HepG2 (cell line): Measurements from ENCODE around the gene SLC25A22. TPM values are rescaled to one million over a fixed set of nuclear protein-coding genes. Genes with fewer than 3 reads are reported as not detected.
A peak's percentile ranks its signal among the peaks of the same experiment; 100 is the strongest.

Experiments
- EP300 ChIP-seq, 3 experiments: sonication (generic) in 1 of 3; formaldehyde crosslinking in 1 of 3; IDR thresholded peaks; 2 replicates each; pipeline versions ENCODE4 v1.5.1 to v1.6.1; 2011 to 2020; ENCODE audit warnings: low read depth in 2 of 3, low read length in 2 of 3, borderline replicate concordance in 1 of 3, improper control_type of control experiment in 1 of 3, mild to moderate bottlenecking in 1 of 3, missing genetic modification reagents in 1 of 3, moderate library complexity in 1 of 3
- FOXK1 ChIP-seq: sonication (generic); formaldehyde crosslinking; IDR thresholded peaks from 2 replicates; pipeline ENCODE4 v1.4.0; 2020; ENCODE audit warnings: low read depth, missing genetic modification reagents, borderline replicate concordance
- KDM6A ChIP-seq: IDR thresholded peaks from 2 replicates; pipeline ENCODE4 v1.6.1; 2016; ENCODE audit warnings: low read depth
- KLF12 ChIP-seq: sonication (generic); formaldehyde crosslinking; IDR thresholded peaks from 2 replicates; pipeline ENCODE4 v1.4.0; 2020; ENCODE audit warnings: missing genetic modification reagents, borderline replicate concordance
- MIXL1 ChIP-seq: IDR thresholded peaks from 2 replicates; pipeline ENCODE4 v1.6.1; 2016
- PCBP1 ChIP-seq: fragments of 200-400 bp; formaldehyde crosslinking; IDR thresholded peaks from 2 replicates; pipeline ENCODE4 v1.6.1; 2017; ENCODE audit warnings: mild to moderate bottlenecking, low read depth, low read length, borderline replicate concordance
- SCMH1 ChIP-seq: sonication (generic); formaldehyde crosslinking; IDR thresholded peaks from 2 replicates; pipeline ENCODE4 v1.9.0; 2021; ENCODE audit warnings: missing genetic modification reagents, mild to moderate bottlenecking, borderline replicate concordance
- SMAD3 ChIP-seq: sonication (generic); formaldehyde crosslinking; IDR thresholded peaks from 2 replicates; pipeline ENCODE4 v1.4.0; 2020; ENCODE audit warnings: missing genetic modification reagents
- SRSF4 ChIP-seq: fragments of 200-400 bp; formaldehyde crosslinking; IDR thresholded peaks from one replicate; pipeline ENCODE4 v1.6.1; 2018; ENCODE audit warnings: mild to moderate bottlenecking, low read depth, low read length, moderate library complexity; ENCODE audit not compliant: poor library complexity, severe bottlenecking
- TCF7 ChIP-seq: sonication (generic); IDR thresholded peaks from 2 replicates; pipeline ENCODE4 v1.6.1; 2016; ENCODE audit warnings: antibody characterized with exemption, low read depth
- TGIF2 ChIP-seq: IDR thresholded peaks from 2 replicates; pipeline ENCODE4 v1.6.1; 2016; ENCODE audit warnings: control low read depth, missing compliant biosample characterization
- ZBTB3 ChIP-seq: sonication (generic); formaldehyde crosslinking; IDR thresholded peaks from 2 replicates; pipeline ENCODE4 v1.4.0; 2020; ENCODE audit warnings: low read depth, mild to moderate bottlenecking, moderate library complexity, missing genetic modification reagents, borderline replicate concordance
- ZFP36L1 ChIP-seq: sonication (generic); formaldehyde crosslinking; IDR thresholded peaks from 2 replicates; pipeline ENCODE4 v1.8.0; 2022; ENCODE audit warnings: mild to moderate bottlenecking, missing genetic modification reagents, moderate library complexity
- ZFP41 ChIP-seq: sonication (generic); formaldehyde crosslinking; IDR thresholded peaks from 2 replicates; pipeline ENCODE4 v1.4.0; 2020; ENCODE audit warnings: mild to moderate bottlenecking, missing genetic modification reagents, borderline replicate concordance
- ZNF136 ChIP-seq: sonication (generic); formaldehyde crosslinking; IDR thresholded peaks from 2 replicates; pipeline ENCODE4 v1.8.1; 2022; ENCODE audit warnings: low read depth, mild to moderate bottlenecking, moderate library complexity, missing genetic modification reagents
- ZNF263 ChIP-seq: sonication (generic); formaldehyde crosslinking; IDR thresholded peaks from 2 replicates; pipeline ENCODE4 v1.4.0; 2020; ENCODE audit warnings: missing genetic modification reagents
- ZNF317 ChIP-seq: sonication (generic); formaldehyde crosslinking; IDR thresholded peaks from 2 replicates; pipeline ENCODE4 v1.5.0; 2020; ENCODE audit warnings: mild to moderate bottlenecking, missing genetic modification reagents
- ZNF441 ChIP-seq: sonication (generic); formaldehyde crosslinking; IDR thresholded peaks from 2 replicates; pipeline ENCODE4 v1.7.0; 2021; ENCODE audit warnings: missing genetic modification reagents, borderline replicate concordance
- ZNF839 ChIP-seq: sonication (generic); formaldehyde crosslinking; IDR thresholded peaks from 2 replicates; pipeline ENCODE4 v1.4.0; 2020; ENCODE audit warnings: missing genetic modification reagents, mild to moderate bottlenecking, borderline replicate concordance
- polyA plus RNA-seq, 8 experiments: library from polyadenylated mRNA; depleted of rRNA in 3 of 8; stranded (reverse) in 7 of 8; unstranded in 1 of 8; fragments of >200 nt; fragmentation: Illumina TruSeq in 4 of 8; extraction: Trizol in 4 of 8; gene quantifications; 2 replicates each; pipeline versions ENCODE4 v1.2.1 to v1.2.3, GENCODE V29; 2011 to 2016; ENCODE audit warnings: low read depth in 4 of 8, missing spikeins in 1 of 8, mixed read lengths in 1 of 8; ENCODE audit not compliant: insufficient read depth in 1 of 8
- total RNA-seq, 5 experiments: library from RNA; depleted of rRNA; stranded (reverse); fragments of >200 nt; fragmentation: Illumina TruSeq; extraction: Trizol; gene quantifications; 2 replicates each; pipeline ENCODE4 v1.2.3, GENCODE V29; 2016; ENCODE audit warnings: low read depth in 1 of 5
- TF ChIP-seq, protein P1 (sequence below): sonication (generic); formaldehyde crosslinking; IDR thresholded peaks from 2 replicates; pipeline ENCODE4 v1.4.0; 2020; ENCODE audit warnings: missing genetic modification reagents
- TF ChIP-seq, protein P2 (sequence below): sonication (generic); formaldehyde crosslinking; IDR thresholded peaks from 2 replicates; pipeline ENCODE4 v1.5.0; 2020; ENCODE audit warnings: mild to moderate bottlenecking, missing genetic modification reagents
- TF ChIP-seq, protein P3 (sequence below): sonication (generic); formaldehyde crosslinking; IDR thresholded peaks from 2 replicates; pipeline ENCODE4 v1.4.0; 2020; ENCODE audit warnings: mild to moderate bottlenecking, missing genetic modification reagents, borderline replicate concordance

The SLC25A22 gene
- total and polyA plus RNA-seq, 2 of the 13 experiments (the other 11 are each of a cell fraction or from before 2014, with no cell fraction given): 12.4 to 19.2 TPM

DNA sequence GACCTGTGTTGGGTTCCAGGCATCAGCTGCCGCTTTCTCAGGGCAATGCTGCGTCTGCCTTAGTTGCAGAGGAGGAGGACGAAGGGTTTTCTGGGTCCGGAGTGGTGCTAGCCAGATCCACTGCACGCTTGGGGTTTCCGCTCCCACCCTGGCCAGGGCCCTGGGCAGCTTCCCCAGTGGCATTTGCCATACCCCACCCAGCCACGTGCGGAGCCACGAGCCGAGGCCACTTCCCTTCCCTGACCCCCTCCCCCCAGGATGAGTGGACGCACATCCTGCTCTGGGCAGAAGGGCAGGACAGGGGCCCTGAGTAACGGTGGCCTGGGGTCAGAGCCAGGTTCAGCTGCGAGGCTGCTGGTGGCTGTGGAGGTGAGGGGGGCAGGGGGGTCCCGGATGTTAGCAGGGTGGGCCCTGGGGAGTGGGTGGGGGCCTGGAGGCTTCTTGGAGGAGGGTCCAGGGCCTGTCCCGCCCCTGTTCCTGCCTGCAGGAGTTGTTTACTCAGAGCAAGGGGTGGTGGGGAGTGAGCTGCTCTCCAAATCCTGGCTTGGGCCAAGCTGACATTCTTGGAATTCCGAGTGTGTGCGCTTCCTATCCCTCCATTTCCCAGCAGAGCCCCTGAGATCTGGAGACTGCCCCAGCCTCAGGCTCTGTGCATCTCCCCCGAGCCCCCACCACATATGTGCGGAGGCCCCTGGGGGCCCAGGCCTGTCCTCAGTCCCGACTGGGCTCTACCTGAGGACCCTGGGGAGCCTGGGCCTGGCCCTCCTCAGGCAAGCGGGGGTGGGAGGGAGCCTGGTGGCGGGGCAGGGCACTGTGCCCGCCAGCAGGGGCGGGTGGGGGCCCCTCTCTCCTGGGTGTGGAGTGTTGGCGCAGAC lies 46.0 kb upstream of the SLC25A22 start (continued):
- TF ChIP-seq KDM6A (CRISPR knock-in tag) (peak; percentile 28; the same call in 1 of the 2 replicates), ZNF441 (CRISPR knock-in tag) (no peak; the same call in 1 of the 2 replicates), ZFP41 (CRISPR knock-in tag) (no peak), SMAD3 (CRISPR knock-in tag) (no peak), EP300 (IDR thresholded peaks at IDR 0.05; ENCODE audit: low read depth in 2 of 2, low read length in 2 of 2) (peak in 1 of 2 experiments; percentile 42; a peak in 1 of 4 replicates), EP300 (CRISPR knock-in tag; IDR thresholded peaks at IDR 0.05; ENCODE audit: borderline replicate concordance) (peak; percentile 41; the same call in 1 of the 2 replicates), ZNF317 (CRISPR knock-in tag) (peak; percentile 33; the same call in 1 of the 2 replicates), FOXK1 (CRISPR knock-in tag) (no peak), ZNF263 (CRISPR knock-in tag) (no peak), TGIF2 (CRISPR knock-in tag) (no peak), KLF12 (CRISPR knock-in tag) (peak; percentile 10; the same call in 1 of the 2 replicates), TCF7 (no peak), ZNF839 (no peak), ZBTB3 (CRISPR knock-in tag) (no peak), MIXL1 (CRISPR knock-in tag) (no peak), SRSF4 (no peak), SCMH1 (CRISPR knock-in tag) (no peak), PCBP1 (no peak; the same call in 1 of the 2 replicates), ZFP36L1 (peak; percentile 61; the same call in 1 of the 2 replicates), ZNF136 (CRISPR knock-in tag) (no peak)
- TF ChIP-seq, protein P1, sequence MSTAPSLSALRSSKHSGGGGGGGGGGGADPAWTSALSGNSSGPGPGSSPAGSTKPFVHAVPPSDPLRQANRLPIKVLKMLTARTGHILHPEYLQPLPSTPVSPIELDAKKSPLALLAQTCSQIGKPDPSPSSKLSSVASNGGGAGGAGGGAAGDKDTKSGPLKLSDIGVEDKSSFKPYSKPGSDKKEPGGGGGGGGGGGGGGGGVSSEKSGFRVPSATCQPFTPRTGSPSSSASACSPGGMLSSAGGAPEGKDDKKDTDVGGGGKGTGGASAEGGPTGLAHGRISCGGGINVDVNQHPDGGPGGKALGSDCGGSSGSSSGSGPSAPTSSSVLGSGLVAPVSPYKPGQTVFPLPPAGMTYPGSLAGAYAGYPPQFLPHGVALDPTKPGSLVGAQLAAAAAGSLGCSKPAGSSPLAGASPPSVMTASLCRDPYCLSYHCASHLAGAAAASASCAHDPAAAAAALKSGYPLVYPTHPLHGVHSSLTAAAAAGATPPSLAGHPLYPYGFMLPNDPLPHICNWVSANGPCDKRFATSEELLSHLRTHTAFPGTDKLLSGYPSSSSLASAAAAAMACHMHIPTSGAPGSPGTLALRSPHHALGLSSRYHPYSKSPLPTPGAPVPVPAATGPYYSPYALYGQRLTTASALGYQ (CRISPR knock-in tag): no peak; the same call in 1 of the 2 replicates
- TF ChIP-seq, protein P2, sequence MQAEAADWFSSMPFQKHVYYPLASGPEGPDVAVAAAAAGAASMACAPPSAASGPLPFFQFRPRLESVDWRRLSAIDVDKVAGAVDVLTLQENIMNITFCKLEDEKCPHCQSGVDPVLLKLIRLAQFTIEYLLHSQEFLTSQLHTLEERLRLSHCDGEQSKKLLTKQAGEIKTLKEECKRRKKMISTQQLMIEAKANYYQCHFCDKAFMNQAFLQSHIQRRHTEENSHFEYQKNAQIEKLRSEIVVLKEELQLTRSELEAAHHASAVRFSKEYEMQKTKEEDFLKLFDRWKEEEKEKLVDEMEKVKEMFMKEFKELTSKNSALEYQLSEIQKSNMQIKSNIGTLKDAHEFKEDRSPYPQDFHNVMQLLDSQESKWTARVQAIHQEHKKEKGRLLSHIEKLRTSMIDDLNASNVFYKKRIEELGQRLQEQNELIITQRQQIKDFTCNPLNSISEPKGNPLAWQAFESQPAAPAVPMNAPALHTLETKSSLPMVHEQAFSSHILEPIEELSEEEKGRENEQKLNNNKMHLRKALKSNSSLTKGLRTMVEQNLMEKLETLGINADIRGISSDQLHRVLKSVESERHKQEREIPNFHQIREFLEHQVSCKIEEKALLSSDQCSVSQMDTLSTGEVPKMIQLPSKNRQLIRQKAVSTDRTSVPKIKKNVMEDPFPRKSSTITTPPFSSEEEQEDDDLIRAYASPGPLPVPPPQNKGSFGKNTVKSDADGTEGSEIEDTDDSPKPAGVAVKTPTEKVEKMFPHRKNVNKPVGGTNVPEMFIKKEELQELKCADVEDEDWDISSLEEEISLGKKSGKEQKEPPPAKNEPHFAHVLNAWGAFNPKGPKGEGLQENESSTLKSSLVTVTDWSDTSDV (CRISPR knock-in tag): no peak
- TF ChIP-seq, protein P3, sequence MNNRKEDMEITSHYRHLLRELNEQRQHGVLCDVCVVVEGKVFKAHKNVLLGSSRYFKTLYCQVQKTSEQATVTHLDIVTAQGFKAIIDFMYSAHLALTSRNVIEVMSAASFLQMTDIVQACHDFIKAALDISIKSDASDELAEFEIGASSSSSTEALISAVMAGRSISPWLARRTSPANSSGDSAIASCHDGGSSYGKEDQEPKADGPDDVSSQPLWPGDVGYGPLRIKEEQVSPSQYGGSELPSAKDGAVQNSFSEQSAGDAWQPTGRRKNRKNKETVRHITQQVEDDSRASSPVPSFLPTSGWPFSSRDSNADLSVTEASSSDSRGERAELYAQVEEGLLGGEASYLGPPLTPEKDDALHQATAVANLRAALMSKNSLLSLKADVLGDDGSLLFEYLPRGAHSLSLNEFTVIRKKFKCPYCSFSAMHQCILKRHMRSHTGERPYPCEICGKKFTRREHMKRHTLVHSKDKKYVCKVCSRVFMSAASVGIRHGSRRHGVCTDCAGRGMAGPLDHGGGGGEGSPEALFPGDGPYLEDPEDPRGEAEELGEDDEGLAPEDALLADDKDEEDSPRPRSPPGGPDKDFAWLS: no peak
